Calu3 (cell line): ENCODE measurements around the gene CLDN7. TPM values are rescaled to one million over a fixed set of nuclear protein-coding genes. Genes with fewer than 3 reads are reported as not detected.

Source experiments
- BruUV-seq: library from RNA; stranded (reverse); fragments of 400-500 nt; replicated peaks from 2 replicates; lab custom pipeline; 2021; lab: Mats Ljungman, UMichigan
- CTCF ChIA-PET: fragments of 300-600 bp; sonication (Branson Sonifier 250); formaldehyde crosslinking; loops from one replicate; lab custom pipeline; 2022; ENCODE audit warnings: antibody characterized with exemption; lab: Charles Lee
- DNase-seq: peaks from one replicate; pipeline ENCODE4 v3.0.0; 2022
- H3K27ac Mint-ChIP-seq: one replicate; pipeline ENCODE4 v1.8.0; 2022; ENCODE audit warnings: mixed read lengths; ENCODE audit not compliant: unreplicated experiment
- H3K27me3 Mint-ChIP-seq: one replicate; pipeline ENCODE4 v1.8.0; 2022; ENCODE audit warnings: mixed read lengths; ENCODE audit not compliant: unreplicated experiment
- H3K36me3 Mint-ChIP-seq: one replicate; pipeline ENCODE4 v1.8.0; 2022; ENCODE audit warnings: mild to moderate bottlenecking, moderate library complexity, mixed read lengths; ENCODE audit not compliant: insufficient read depth, unreplicated experiment
- H3K4me1 Mint-ChIP-seq: one replicate; pipeline ENCODE4 v1.8.0; 2022; ENCODE audit warnings: mild to moderate bottlenecking, low read depth, mixed read lengths; ENCODE audit not compliant: unreplicated experiment
- H3K4me3 Mint-ChIP-seq: one replicate; pipeline ENCODE4 v1.8.0; 2022; ENCODE audit warnings: mild to moderate bottlenecking, low read depth, moderate library complexity, mixed read lengths; ENCODE audit not compliant: unreplicated experiment
- H3K9me3 Mint-ChIP-seq: one replicate; pipeline ENCODE4 v1.8.0; 2022; ENCODE audit warnings: low read depth, mixed read lengths; ENCODE audit not compliant: unreplicated experiment
- CTCF ChIP-seq: fragments of 200-600 bp; IDR thresholded peaks from one replicate; pipeline ENCODE4 v1.8.0; 2022; ENCODE audit warnings: antibody characterized with exemption; ENCODE audit not compliant: unreplicated experiment
- intact Hi-C: fragments of 100-400 bp; cut with micrococcal nuclease; formaldehyde crosslinking; loops from one replicate; pipeline ENCODE4 v1.10.0; 2022; ENCODE audit not compliant: unreplicated experiment
- total RNA-seq: library from RNA; stranded (reverse); gene quantifications from 2 replicates; pipeline ENCODE4 v1.2.3, GENCODE V29; 2022

CLDN7 gene
- total RNA-seq, 1 experiment from 2014 or later: 266 TPM

- TF ChIP-seq CTCF: no peak
- H3K27me3 Mint-ChIP-seq: no peaks in the 10 kb centered on the region
- H3K4me1 Mint-ChIP-seq: peaks cover 13% of the 10 kb centered on the region
- no TSS peak for BruUV-seq
- peaks cover 83% of the 10 kb centered on the region for H3K36me3 Mint-ChIP-seq
- H3K9me3 Mint-ChIP-seq: no peaks in the 10 kb centered on the region
- H3K27ac Mint-ChIP-seq: peak overlapping the region; percentile 90
- DNase-seq: peak; percentile 82
- CTCF ChIA-PET: interaction anchor here (1.1 kb wide), 1 partner anchor 40 kb away, joined by 4 read pairs; no protein-coding TSS in a partner anchor
- intact Hi-C loops: no loop called here
- peak overlapping the region; percentile 90 for H3K4me3 Mint-ChIP-seq
These were observed 1.5 kb downstream of the CLDN7 start for GRCh38 chr17:7260651-7261378.

GRCh38 chr17:7260151-7260550, 2.1 kb downstream of the CLDN7 start:
- Mint-ChIP-seq H3K4me3 (peak overlapping the region; percentile 90), H3K4me1 (peaks cover 13% of the 10 kb centered on the region), H3K36me3 (peaks cover 90% of the 10 kb centered on the region), H3K9me3 (no peaks in the 10 kb centered on the region), H3K27me3 (no peaks in the 10 kb centered on the region), H3K27ac (peak overlapping the region; percentile 90)
- no peak for DNase-seq
- BruUV-seq: no TSS peak
- TF ChIP-seq CTCF: no peak
- CTCF ChIA-PET: no interaction called here
- intact Hi-C loops: no loop called here

DNA sequence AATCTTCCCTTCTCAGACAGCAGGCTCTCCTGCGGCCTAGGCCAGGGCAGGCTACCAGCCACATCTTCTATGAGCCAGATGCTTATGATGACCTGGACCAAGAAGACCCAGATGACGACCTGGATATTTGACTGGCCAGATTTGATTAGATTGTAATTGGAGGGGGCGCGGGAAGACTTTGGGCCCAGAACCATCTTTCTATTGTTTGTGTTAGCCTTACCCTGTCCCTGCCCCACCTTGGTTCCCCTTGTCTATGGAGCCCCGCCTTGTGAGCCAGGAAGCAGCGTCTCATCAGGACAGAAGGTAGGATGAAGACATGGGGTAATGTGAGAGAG, 2.8 kb downstream of the CLDN7 start:
- intact Hi-C loops: no loop called here
- no peak for TF ChIP-seq CTCF
- H3K4me3 Mint-ChIP-seq: peak overlapping the region; percentile 90
- no peak for DNase-seq
- no peaks in the 10 kb centered on the region for H3K9me3 Mint-ChIP-seq
- no peaks in the 10 kb centered on the region for H3K27me3 Mint-ChIP-seq
- H3K4me1 Mint-ChIP-seq: peaks cover 13% of the 10 kb centered on the region
- H3K36me3 Mint-ChIP-seq: peaks cover 96% of the 10 kb centered on the region
- H3K27ac Mint-ChIP-seq: peak overlapping the region; percentile 90
- CTCF ChIA-PET: no interaction called here
- no TSS peak for BruUV-seq

DNA sequence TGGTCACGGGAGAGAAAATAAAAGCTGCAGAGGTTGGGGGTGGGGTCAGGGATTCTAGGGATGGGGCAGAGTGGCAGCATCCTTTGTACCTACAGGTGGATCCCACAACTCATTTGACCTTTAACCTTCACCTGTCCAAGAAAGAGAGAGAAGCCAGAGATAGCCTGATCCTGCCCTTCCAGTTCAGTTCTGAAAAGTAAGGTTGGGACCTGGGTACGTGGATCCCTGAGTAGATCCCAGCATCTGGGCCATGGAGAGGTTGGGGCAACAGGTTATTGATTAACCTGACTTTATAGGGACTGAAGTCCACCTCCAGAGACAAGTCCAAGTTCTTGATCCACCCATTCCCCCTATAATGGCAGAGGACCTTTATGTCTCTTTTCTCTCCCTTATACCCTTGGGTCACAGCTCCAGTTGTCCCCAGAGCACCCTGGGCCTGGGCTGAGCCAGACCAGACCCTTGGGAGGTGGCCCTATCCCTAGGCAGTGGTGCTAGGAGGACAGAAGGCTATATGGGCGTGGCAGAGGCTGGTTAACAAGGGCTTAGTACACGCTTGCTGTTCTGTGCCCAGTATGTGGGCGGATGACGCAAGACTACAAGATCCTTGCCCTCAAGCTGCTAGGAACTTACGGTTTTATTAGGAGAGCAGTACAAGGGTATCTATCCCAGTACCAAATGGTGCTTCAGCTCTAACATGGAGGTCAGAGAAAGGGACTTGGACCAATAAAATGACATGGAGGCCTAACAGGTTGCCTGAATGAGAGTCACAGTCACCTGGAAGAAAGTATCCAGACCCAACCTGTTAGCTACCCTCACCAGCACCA, 3.3 kb downstream of the CLDN7 start:
- CTCF ChIA-PET: no interaction called here
- Mint-ChIP-seq H3K36me3 (peaks cover 97% of the 10 kb centered on the region), H3K27me3 (no peaks in the 10 kb centered on the region), H3K4me3 (peak overlapping the region; percentile 90), H3K27ac (peak overlapping the region; percentile 90), H3K4me1 (peaks cover 8% of the 10 kb centered on the region), H3K9me3 (no peaks in the 10 kb centered on the region)
- DNase-seq: no peak
- TF ChIP-seq CTCF: no peak
- intact Hi-C loops: no loop called here
- no TSS peak for BruUV-seq
